ENCODE data around the gene SRCAP. TPM values are rescaled to one million over a fixed set of nuclear protein-coding genes. Genes with fewer than 3 reads are reported as not detected.

SRCAP gene
- total RNA-seq, 4 donors from 2014 or later = 50.4 to 109 (median 81.8) TPM

DNA sequence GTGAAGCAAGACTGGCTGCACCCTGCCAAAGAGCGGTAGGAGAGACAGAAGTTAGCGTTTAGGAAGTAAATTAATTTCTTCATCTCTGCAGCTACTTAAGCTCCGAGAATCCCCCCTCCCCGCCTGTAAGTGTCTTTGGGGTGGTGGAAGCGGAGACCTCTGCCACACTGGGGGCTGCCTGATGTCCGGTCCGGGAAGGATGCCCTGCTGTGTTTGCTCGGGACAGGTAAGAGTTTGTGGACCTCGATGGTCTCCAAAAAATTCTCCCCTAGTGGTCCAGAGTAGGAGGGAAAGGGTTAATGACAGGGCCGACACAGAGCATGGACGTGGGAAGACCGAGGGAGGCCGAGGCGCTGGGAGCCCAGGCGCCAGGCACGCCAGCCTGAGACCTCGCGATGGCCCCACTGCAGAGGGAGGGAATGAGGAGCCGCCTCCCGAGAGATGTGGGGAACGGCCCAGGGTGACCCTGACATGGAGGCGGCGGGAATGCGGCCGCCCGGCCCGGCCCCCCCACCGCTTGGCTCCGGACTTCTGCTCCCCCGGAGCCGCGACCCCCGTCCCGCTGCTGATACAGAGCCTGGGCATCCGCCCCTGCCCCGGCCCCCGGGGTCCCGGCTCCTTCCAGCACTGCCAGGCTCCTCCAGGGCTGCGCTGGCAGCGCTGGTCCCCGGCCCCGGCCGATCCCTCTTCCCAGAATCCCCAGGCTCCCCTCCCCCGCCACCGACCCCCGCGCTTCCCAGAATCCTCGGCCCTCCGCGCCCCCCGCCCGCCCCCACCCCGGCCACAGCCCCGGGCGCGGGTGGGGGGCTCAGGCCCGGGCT is 87.4 kb downstream of the SRCAP start:
- Histone ChIP-seq H3K4me1 (peaks cover 0 to 27% (median 10%) of the 10 kb centered on the region in 4 donors), H3K9me3 (no peaks in the 10 kb centered on the region), H3K27me3 (no peaks in the 10 kb centered on the region), H3K4me3 (peak overlapping the region; percentile 60 to 89 (median 78)), H3K36me3 (peaks cover 0 to 29% (median 0%) of the 10 kb centered on the region in 3 donors), H3K27ac (peak overlapping the region; percentile 69 to 83 (median 78))
- TF ChIP-seq, protein P1, sequence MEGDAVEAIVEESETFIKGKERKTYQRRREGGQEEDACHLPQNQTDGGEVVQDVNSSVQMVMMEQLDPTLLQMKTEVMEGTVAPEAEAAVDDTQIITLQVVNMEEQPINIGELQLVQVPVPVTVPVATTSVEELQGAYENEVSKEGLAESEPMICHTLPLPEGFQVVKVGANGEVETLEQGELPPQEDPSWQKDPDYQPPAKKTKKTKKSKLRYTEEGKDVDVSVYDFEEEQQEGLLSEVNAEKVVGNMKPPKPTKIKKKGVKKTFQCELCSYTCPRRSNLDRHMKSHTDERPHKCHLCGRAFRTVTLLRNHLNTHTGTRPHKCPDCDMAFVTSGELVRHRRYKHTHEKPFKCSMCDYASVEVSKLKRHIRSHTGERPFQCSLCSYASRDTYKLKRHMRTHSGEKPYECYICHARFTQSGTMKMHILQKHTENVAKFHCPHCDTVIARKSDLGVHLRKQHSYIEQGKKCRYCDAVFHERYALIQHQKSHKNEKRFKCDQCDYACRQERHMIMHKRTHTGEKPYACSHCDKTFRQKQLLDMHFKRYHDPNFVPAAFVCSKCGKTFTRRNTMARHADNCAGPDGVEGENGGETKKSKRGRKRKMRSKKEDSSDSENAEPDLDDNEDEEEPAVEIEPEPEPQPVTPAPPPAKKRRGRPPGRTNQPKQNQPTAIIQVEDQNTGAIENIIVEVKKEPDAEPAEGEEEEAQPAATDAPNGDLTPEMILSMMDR (IDR thresholded peaks at IDR 0.05) = peak in 1 of 6 experiments; percentile 3
- no peak for TF ChIP-seq POLR2A (IDR thresholded peaks at IDR 0.05)
- DNase-seq = no peak

DNA sequence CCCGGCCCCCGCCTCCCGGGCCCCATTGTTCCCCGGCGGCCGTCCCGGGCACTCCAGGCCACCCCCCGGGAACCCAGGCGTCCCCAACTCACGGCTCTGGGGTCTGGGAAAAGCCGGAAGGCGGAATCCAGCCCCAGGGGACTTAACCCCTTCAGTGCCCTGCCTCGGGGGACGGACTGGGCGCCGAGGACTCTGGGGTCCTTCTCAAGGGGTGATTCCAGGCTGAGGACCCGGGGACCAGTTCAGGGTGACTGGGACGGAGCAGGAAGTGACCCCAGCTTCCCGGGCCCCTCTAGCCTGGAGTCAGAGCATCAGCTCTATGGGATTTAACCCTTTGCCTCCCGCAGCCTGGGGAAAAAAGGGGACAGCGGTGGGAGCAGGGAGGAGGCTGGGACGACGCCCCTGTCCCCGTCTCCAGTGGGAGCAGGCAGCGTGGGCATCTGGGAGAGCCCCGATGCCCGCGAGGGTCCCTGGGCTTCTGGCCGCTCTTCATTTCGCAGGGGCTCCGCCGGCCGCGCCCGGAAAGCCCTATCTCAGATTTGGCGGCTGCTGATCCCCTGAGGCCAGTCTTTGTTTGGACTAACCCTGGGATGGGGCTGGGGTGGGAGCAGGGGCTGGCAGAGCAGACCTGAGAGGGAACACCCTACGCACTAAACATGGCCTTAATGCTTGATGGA is 88.1 kb downstream of the SRCAP start, which contains the start of gene ZNF629:
Gene ZNF629 (minus strand): TSS at position 270 of the 677 bp plus-strand sequence. CDS start 2,723 bp downstream, outside the sequence.
- peak; percentile 19 to 25 for TF ChIP-seq POLR2A (IDR thresholded peaks at IDR 0.05)
- TF ChIP-seq, protein P1 (IDR thresholded peaks at IDR 0.05) = peak in 2 of 6 experiments; percentile 13 to 22
- Histone ChIP-seq H3K9me3 (no peaks in the 10 kb centered on the region), H3K27ac (peak within 1 kb of the TSS; percentile 69 to 83 (median 78)), H3K4me3 (peak within 1 kb of the TSS; percentile 60 to 89 (median 78)), H3K4me1 (peaks cover 0 to 27% (median 10%) of the 10 kb centered on the region in 4 donors), H3K27me3 (no peaks in the 10 kb centered on the region), H3K36me3 (peaks cover 0 to 22% (median 0%) of the 10 kb centered on the region in 3 donors)
- DNase-seq = peak; percentile 38 to 77 (median 75)

DNA sequence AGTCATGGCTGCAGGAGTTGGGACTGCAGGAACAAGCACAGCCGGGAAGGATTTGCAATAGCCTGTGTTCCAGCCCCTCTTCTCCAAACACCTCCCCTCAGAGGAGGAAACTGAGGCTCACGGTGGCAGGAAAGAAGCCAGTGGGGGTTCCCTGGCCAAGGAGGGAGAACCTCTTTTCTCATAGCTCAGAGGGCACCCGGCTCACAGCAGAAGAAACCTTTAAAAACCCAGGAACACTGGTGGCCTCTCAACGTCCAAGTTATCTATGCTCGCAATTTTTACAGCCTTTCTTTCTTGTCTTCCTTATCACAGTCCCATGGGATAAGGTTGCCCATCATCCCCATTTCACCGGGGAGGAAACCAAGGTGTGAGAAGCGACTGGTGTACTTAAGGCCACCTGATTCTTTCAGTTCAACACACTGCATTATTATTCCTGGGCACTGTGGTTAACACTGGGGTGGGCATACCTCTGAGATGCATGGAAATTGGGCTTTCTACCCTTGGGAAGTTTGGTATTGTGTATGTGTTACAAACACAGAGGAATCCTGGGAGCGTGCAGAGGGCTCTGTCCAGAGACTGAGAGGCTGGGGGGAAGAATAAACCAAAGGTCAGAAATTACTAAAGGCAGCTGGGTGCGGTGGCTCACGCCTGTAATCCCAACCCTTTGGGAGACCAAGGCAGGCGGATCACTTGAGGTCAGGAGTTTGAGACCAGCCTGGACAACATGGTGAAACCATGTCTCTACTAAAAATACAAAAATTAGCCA is 88.8 kb downstream of the SRCAP start:
- Histone ChIP-seq H3K4me3 (peak overlapping the region; percentile 60 to 89 (median 78)), H3K27ac (peak overlapping the region; percentile 69 to 83 (median 78)), H3K9me3 (no peaks in the 10 kb centered on the region), H3K27me3 (no peaks in the 10 kb centered on the region), H3K36me3 (peaks cover 0 to 15% (median 0%) of the 10 kb centered on the region in 3 donors), H3K4me1 (peaks cover 0 to 27% (median 10%) of the 10 kb centered on the region in 4 donors)
- DNase-seq = no peak
- TF ChIP-seq, protein P1 (IDR thresholded peaks at IDR 0.05) = no peak
- TF ChIP-seq POLR2A (IDR thresholded peaks at IDR 0.05) = peak in 1 of 2 donors; percentile 20

Small RNAs within 50 kb of the gene (small RNA-seq; reads per million reads assigned to genes)
- gene RNU6-1043P (0 reads per million in 2 donors), gene RNU6-416P (0 reads per million in 2 donors), gene SNORA30 (0.64 to 1.2 reads per million in 2 donors)

Other genes with a start within 250 kb of the SRCAP start
- gene ITGAL, start 226.4 kb upstream of the SRCAP start, total RNA-seq = 10 to 100 TPM in 3 of 4 donors, 1 to 10 TPM in 1; 4.3 to 52.0 (median 13.0) TPM
- gene ZNF768, start 172.6 kb upstream of the SRCAP start, total RNA-seq = 10 to 100 TPM; 19.8 to 64.8 (median 54.1) TPM
- 10 to 100 TPM; 12.4 to 22.8 (median 19.1) TPM for gene ZNF747, start 164.3 kb upstream of the SRCAP start, total RNA-seq
- gene ZNF764, start 140.8 kb upstream of the SRCAP start, total RNA-seq = 10 to 100 TPM in 3 of 4 donors, 1 to 10 TPM in 1; 5.8 to 22.5 (median 19.8) TPM
- 10 to 100 TPM; 38.6 to 53.3 (median 41.1) TPM for gene ZNF688, start 127.5 kb upstream of the SRCAP start, total RNA-seq
- 10 to 100 TPM; 13.7 to 55.0 (median 29.3) TPM for gene ZNF785, start 113.5 kb upstream of the SRCAP start, total RNA-seq
- gene ZNF689, start 88.8 kb upstream of the SRCAP start, total RNA-seq = 10 to 100 TPM in 2 of 4 donors, 1 to 10 TPM in 2; 7.5 to 12.5 (median 9.9) TPM
- gene PRR14, start 48.2 kb upstream of the SRCAP start, total RNA-seq = 100 to 1,000 TPM in 1 of 4 donors, 10 to 100 TPM in 3; 45.5 to 107 (median 65.0) TPM
- 100 to 1,000 TPM in 1 of 4 donors, 10 to 100 TPM in 3; 51.2 to 167 (median 72.2) TPM for gene FBRS, start 40.7 kb upstream of the SRCAP start, total RNA-seq
- gene PHKG2, start 49.3 kb downstream of the SRCAP start, total RNA-seq = 10 to 100 TPM; 38.9 to 94.1 (median 57.7) TPM
- 10 to 100 TPM in 1 of 4 donors, 1 to 10 TPM in 3; 2.9 to 17.3 (median 4.2) TPM for gene CFAP119, start 62.9 kb downstream of the SRCAP start, total RNA-seq
- 100 to 1,000 TPM in 1 of 4 donors, 10 to 100 TPM in 3; 45.0 to 115 (median 73.0) TPM for gene RNF40, start 63.2 kb downstream of the SRCAP start, total RNA-seq
- 10 to 100 TPM; 10.9 to 28.7 (median 19.0) TPM for gene ZNF629, start 88.0 kb downstream of the SRCAP start, total RNA-seq
- gene BCL7C, start 194.9 kb downstream of the SRCAP start, total RNA-seq = 10 to 100 TPM; 12.1 to 23.9 (median 17.8) TPM
- gene CTF1, start 197.4 kb downstream of the SRCAP start, total RNA-seq = 1 to 10 TPM in 1 of 4 donors, not detected in 3; 1.2 TPM
- 10 to 100 TPM; 25.0 to 51.2 (median 47.9) TPM for gene FBXL19, start 224.4 kb downstream of the SRCAP start, total RNA-seq
- gene ORAI3, start 249.9 kb downstream of the SRCAP start, total RNA-seq = 10 to 100 TPM; 10.7 to 25.0 (median 20.3) TPM